GM12878 (cell line): ENCODE results near the gene HBA2. TPM values are rescaled to one million over a fixed set of nuclear protein-coding genes. Genes with fewer than 3 reads are reported as not detected.

Experiments
- ATAC-seq: fragments of 200-7000 bp; cut with Tn5 transposase; 3 replicates; pipeline ENCODE4 v1.9.1; 2020; ENCODE audit warnings: mild to moderate bottlenecking, moderate library complexity
- BruUV-seq: library from RNA; stranded (reverse); fragments of 400-500 nt; replicated peaks from 2 replicates; lab custom pipeline; 2021; lab: Mats Ljungman, UMichigan
- CTCF ChIA-PET: fragments of 300-600 bp; sonication (Branson Sonifier 250); formaldehyde crosslinking; extraction: SDS; loops from one replicate; lab custom pipeline; 2021; ENCODE audit warnings: inconsistent platforms; lab: Yijun Ruan, JAX
- POLR2A ChIA-PET: fragments of 350-600 bp; formaldehyde crosslinking; extraction: SDS; loops from one replicate; lab custom pipeline; 2021; ENCODE audit warnings: inconsistent platforms; lab: Charles Lee
- RAD21 ChIA-PET: fragments of 300-600 bp; sonication (Branson Sonifier 250); formaldehyde crosslinking; loops from one replicate; lab custom pipeline; 2023; ENCODE audit warnings: antibody characterized with exemption; ENCODE audit not compliant: unreplicated experiment; lab: Charles Lee
- SMC1A ChIA-PET: fragments of 300-600 bp; sonication (Branson Sonifier 250); formaldehyde crosslinking; loops from one replicate; lab custom pipeline; 2023; ENCODE audit not compliant: unreplicated experiment, uncharacterized antibody; lab: Charles Lee
- DNase-seq: peaks from one replicate; pipeline ENCODE4 v3.0.0-alpha.2; 2011; ENCODE audit warnings: low read depth, low spot score
- FAIRE-seq: peaks from 3 replicates; lab custom pipeline; 2011; peaks lifted over from hg19 to GRCh38; lab: Jason Lieb, UNC
- H2AFZ ChIP-seq: 2 replicates; pipeline ENCODE4 v1.6.0; 2011; ENCODE audit warnings: low read depth, low read length, control low read depth; ENCODE audit not compliant: control insufficient read depth
- H3K27ac ChIP-seq: 2 replicates; pipeline ENCODE4 v1.5.1; 2011; ENCODE audit warnings: control low read depth; ENCODE audit not compliant: control insufficient read depth, insufficient read depth
- H3K27me3 ChIP-seq, 2 experiments: replicated peaks in 1 of 2; 2 replicates each; pipeline versions ENCODE4 v1.6.0 to v1.6.1; 2011; ENCODE audit warnings: low read length in 1 of 2; ENCODE audit not compliant: control insufficient read depth in 2 of 2, insufficient read depth in 2 of 2
- H3K36me3 ChIP-seq, 2 experiments: 2 replicates each; pipeline ENCODE4 v1.5.1; 2011; ENCODE audit warnings: low read length in 1 of 2; ENCODE audit not compliant: control insufficient read depth in 2 of 2, insufficient read depth in 2 of 2
- H3K4me1 ChIP-seq: 2 replicates; pipeline ENCODE4 v1.6.1; 2011; ENCODE audit warnings: mild to moderate bottlenecking, low read length, moderate library complexity, mixed read lengths; ENCODE audit not compliant: control insufficient read depth, insufficient read depth
- H3K4me2 ChIP-seq: 2 replicates; pipeline ENCODE4 v1.6.0; 2011; ENCODE audit warnings: control low read depth; ENCODE audit not compliant: control insufficient read depth, insufficient read depth
- H3K4me3 ChIP-seq: fragments of 200-600 bp; sonication (generic); 2 replicates; pipeline ENCODE4 v1.5.1; 2016
- H3K79me2 ChIP-seq: 2 replicates; pipeline ENCODE4 v1.6.0; 2011; ENCODE audit warnings: low read length; ENCODE audit not compliant: control insufficient read depth, insufficient read depth
- H3K9ac ChIP-seq: 2 replicates; pipeline ENCODE4 v1.8.0; 2011; ENCODE audit warnings: low read length, control low read depth, mixed read lengths; ENCODE audit not compliant: control insufficient read depth, insufficient read depth
- H3K9me3 ChIP-seq: replicated peaks from 3 replicates; pipeline ENCODE4 v1.5.1; 2011; ENCODE audit warnings: mild to moderate bottlenecking, low read length; ENCODE audit not compliant: control insufficient read depth, insufficient read depth
- H4K20me1 ChIP-seq: 2 replicates; pipeline ENCODE4 v1.6.0; 2011; ENCODE audit not compliant: control insufficient read depth, insufficient read depth
- CHD4 ChIP-seq: fragments of 200-600 bp; sonication (generic); IDR thresholded peaks from 2 replicates; pipeline ENCODE4 v1.6.1; 2016; ENCODE audit warnings: mild to moderate bottlenecking
- EP300 ChIP-seq, 2 experiments: fragments of 150-350 bp in 1 of 2; IDR thresholded peaks; 2 replicates each; pipeline ENCODE4 v1.6.1; 2011 to 2012; ENCODE audit warnings: low read depth in 2 of 2, low read length in 2 of 2, borderline replicate concordance in 1 of 2, improper control_type of control experiment in 1 of 2, inconsistent platforms in 1 of 2; ENCODE audit not compliant: control insufficient read depth in 1 of 2
- FOS ChIP-seq: IDR thresholded peaks from 3 replicates; pipeline ENCODE4 v1.6.1; 2011; ENCODE audit warnings: borderline replicate concordance; ENCODE audit not compliant: insufficient read length; ENCODE audit errors: extremely low read depth
- HCFC1 ChIP-seq: fragments of 150-350 bp; IDR thresholded peaks from 2 replicates; pipeline ENCODE4 v1.6.1; 2014; ENCODE audit warnings: low read length
- MYB ChIP-seq: fragments of 150-350 bp; IDR thresholded peaks from 2 replicates; pipeline ENCODE4 v1.6.1; 2014; ENCODE audit warnings: mild to moderate bottlenecking, low read depth, low read length, borderline replicate concordance
- PAX5 ChIP-seq: IDR thresholded peaks from 2 replicates; pipeline ENCODE4 v1.6.1; 2011; ENCODE audit warnings: low read depth, low read length, borderline replicate concordance
- SMC3 ChIP-seq: IDR thresholded peaks from 2 replicates; pipeline ENCODE4 v1.6.1; 2011; ENCODE audit warnings: low read length, improper control_type of control experiment, borderline replicate concordance
- TCF7 ChIP-seq: IDR thresholded peaks from 2 replicates; pipeline ENCODE4 v1.6.1; 2014; ENCODE audit warnings: antibody characterized with exemption, borderline replicate concordance
- USF2 ChIP-seq: IDR thresholded peaks from 2 replicates; pipeline ENCODE4 v1.6.1; 2011; ENCODE audit warnings: low read depth, low read length, improper control_type of control experiment, borderline replicate concordance
- YBX1 ChIP-seq: fragments of 450-650 bp; IDR thresholded peaks from 2 replicates; pipeline ENCODE4 v1.6.1; 2016; ENCODE audit warnings: antibody characterized with exemption
- ZNF217 ChIP-seq: fragments of 450-650 bp; IDR thresholded peaks from 2 replicates; pipeline ENCODE4 v1.6.1; 2017; ENCODE audit warnings: antibody characterized with exemption, mild to moderate bottlenecking
- ZNF274 ChIP-seq: IDR thresholded peaks from one replicate; pipeline ENCODE4 v1.8.0; 2011; ENCODE audit not compliant: insufficient read length, insufficient read depth
- ZNF592 ChIP-seq: fragments of 450-650 bp; IDR thresholded peaks from 2 replicates; pipeline ENCODE4 v1.6.1; 2017; ENCODE audit warnings: mild to moderate bottlenecking, moderate library complexity
- ZZZ3 ChIP-seq: IDR thresholded peaks from 2 replicates; pipeline ENCODE4 v1.6.1; 2011; ENCODE audit warnings: low read depth; ENCODE audit not compliant: control insufficient read depth, insufficient read length
- WGBS: methylation state at CpG from one replicate; pipeline ENCODE4 v1.1.6; 2016; ENCODE audit warnings: low lambda C conversion rate; ENCODE audit not compliant: insufficient replicate concordance, insufficient coverage; ENCODE audit errors: missing lambda C conversion rate; 5-methylcytosine and 5-hydroxymethylcytosine counted together
- in situ Hi-C: fragments of 300-500 bp; cut with MboI; formaldehyde crosslinking; loops from 9 replicates; pipeline ENCODE4 v1.14.3; 2018; ENCODE audit warnings: mixed read lengths
- intact Hi-C: fragments of 100-400 bp; cut with micrococcal nuclease; formaldehyde crosslinking; loops from one replicate; pipeline ENCODE4 v1.14.2; 2022; ENCODE audit not compliant: unreplicated experiment
- polyA plus RNA-seq, 11 experiments: library from polyadenylated mRNA; depleted of rRNA in 4 of 11; unstranded in 6 of 11; stranded (reverse) in 5 of 11; fragments of >200 nt; fragmentation: Nextera tagmentation in 4 of 11; fragmentation: Illumina TruSeq in 1 of 11; extraction: Ambion mirVana in 4 of 11; extraction: Trizol in 1 of 11; gene quantifications; 1 replicate in 1 of 11; 2 replicates in 10 of 11; pipeline versions ENCODE4 v1.2.1 to v1.2.3, GENCODE V29; 2011 to 2016; ENCODE audit warnings: inconsistent platforms in 2 of 11, missing spikeins in 2 of 11, low read depth in 1 of 11
- total RNA-seq, 4 experiments: library from RNA; depleted of rRNA in 3 of 4; stranded (reverse); fragments of >200 nt in 3 of 4; fragmentation: Illumina TruSeq in 1 of 4; extraction: Trizol in 1 of 4; gene quantifications; 2 replicates each; pipeline versions ENCODE4 v1.2.1 to v1.2.3, GENCODE V29; 2013 to 2021
- TF ChIP-seq, protein P1 (sequence below): IDR thresholded peaks from 2 replicates; pipeline ENCODE4 v1.6.1; 2012; ENCODE audit warnings: improper control_type of control experiment, low read depth, low read length; ENCODE audit not compliant: insufficient replicate concordance

The HBA2 gene
- total and polyA plus RNA-seq, 10 of the 15 experiments (the other 5 are each of a cell fraction or from before 2014, with no cell fraction given), result 0.30 to 0.96 (median 0.92) TPM; not detected in 7

DNA sequence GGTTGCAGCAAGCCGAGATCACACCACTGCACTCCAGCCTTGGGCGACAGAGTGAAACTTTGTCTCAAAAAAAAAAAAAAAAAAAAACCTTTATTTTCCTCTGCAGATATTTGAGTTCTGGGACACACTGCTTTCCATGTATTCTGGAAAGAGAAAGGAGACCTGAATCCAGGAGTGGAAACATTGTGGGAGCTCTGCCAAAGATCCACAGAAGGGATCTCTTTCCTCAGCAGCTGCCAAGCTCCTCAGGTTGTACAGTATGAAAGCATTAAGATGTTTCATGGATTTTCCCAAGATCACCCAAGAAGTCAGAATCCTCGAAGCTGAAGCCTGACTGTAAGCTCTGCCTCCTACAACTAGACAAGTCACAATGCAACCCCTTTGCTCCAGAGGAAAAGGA lies 47.7 kb upstream of the HBA2 start:
- Histone ChIP-seq H4K20me1 (no peaks in the 10 kb centered on the region), H2AFZ (no peak overlapping the region), H3K36me3 (no peaks in the 10 kb centered on the region; a peak in 3 of 4 replicates), H3K27ac (no peak overlapping the region), H3K27me3 (no peaks in the 10 kb centered on the region), H3K9me3 (no peaks in the 10 kb centered on the region), H3K79me2 (peaks cover 2% of the 10 kb centered on the region), H3K4me1 (peaks cover 1% of the 10 kb centered on the region; the same call in 1 of the 2 replicates), H3K4me3 (no peak overlapping the region), H3K9ac (no peak overlapping the region), H3K4me2 (no peak overlapping the region)
- WGBS, result 78% methylated on average over 3 of the region's 3 CpGs
- intact Hi-C loops (no loop called here), in situ Hi-C loops (no loop called here)
- no TSS peak for BruUV-seq
- FAIRE-seq, result no peak
- CTCF ChIA-PET, result interaction anchor here (1.2 kb wide), 1 partner anchor 18 kb away, joined by 3 read pairs; no protein-coding TSS in a partner anchor
- DNase-seq, result no peak
- POLR2A ChIA-PET, result interaction anchor here (0.7 kb wide), 2 partner anchors 13 to 68 kb away, joined by 5 to 7 read pairs; partner anchors contain the start of gene NPRL3
- RAD21 ChIA-PET, result no interaction called here
- SMC1A ChIA-PET, result no interaction called here
- no peak for ATAC-seq
- TF ChIP-seq PAX5 (no peak), EP300 (IDR thresholded peaks at IDR 0.05; ENCODE audit: borderline replicate concordance in 1 of 2, control insufficient read depth in 1 of 2, low read depth in 2 of 2, low read length in 2 of 2) (no peak), USF2 (no peak), FOS (no peak), MYB (no peak), ZNF274 (no peak), ZNF217 (no peak), HCFC1 (no peak), TCF7 (no peak), CHD4 (no peak), SMC3 (no peak), ZZZ3 (no peak), YBX1 (no peak), ZNF592 (no peak)
- TF ChIP-seq, protein P1, sequence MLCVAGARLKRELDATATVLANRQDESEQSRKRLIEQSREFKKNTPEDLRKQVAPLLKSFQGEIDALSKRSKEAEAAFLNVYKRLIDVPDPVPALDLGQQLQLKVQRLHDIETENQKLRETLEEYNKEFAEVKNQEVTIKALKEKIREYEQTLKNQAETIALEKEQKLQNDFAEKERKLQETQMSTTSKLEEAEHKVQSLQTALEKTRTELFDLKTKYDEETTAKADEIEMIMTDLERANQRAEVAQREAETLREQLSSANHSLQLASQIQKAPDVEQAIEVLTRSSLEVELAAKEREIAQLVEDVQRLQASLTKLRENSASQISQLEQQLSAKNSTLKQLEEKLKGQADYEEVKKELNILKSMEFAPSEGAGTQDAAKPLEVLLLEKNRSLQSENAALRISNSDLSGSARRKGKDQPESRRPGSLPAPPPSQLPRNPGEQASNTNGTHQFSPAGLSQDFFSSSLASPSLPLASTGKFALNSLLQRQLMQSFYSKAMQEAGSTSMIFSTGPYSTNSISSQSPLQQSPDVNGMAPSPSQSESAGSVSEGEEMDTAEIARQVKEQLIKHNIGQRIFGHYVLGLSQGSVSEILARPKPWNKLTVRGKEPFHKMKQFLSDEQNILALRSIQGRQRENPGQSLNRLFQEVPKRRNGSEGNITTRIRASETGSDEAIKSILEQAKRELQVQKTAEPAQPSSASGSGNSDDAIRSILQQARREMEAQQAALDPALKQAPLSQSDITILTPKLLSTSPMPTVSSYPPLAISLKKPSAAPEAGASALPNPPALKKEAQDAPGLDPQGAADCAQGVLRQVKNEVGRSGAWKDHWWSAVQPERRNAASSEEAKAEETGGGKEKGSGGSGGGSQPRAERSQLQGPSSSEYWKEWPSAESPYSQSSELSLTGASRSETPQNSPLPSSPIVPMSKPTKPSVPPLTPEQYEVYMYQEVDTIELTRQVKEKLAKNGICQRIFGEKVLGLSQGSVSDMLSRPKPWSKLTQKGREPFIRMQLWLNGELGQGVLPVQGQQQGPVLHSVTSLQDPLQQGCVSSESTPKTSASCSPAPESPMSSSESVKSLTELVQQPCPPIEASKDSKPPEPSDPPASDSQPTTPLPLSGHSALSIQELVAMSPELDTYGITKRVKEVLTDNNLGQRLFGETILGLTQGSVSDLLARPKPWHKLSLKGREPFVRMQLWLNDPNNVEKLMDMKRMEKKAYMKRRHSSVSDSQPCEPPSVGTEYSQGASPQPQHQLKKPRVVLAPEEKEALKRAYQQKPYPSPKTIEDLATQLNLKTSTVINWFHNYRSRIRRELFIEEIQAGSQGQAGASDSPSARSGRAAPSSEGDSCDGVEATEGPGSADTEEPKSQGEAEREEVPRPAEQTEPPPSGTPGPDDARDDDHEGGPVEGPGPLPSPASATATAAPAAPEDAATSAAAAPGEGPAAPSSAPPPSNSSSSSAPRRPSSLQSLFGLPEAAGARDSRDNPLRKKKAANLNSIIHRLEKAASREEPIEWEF, result no peak
